GM23338 (cell line): Measurements from ENCODE around the gene XRCC5. TPM values are rescaled to one million over a fixed set of nuclear protein-coding genes. Genes with fewer than 3 reads are reported as not detected.

Experiments
- ATAC-seq: fragments of 200-7000 bp; cut with Tn5 transposase; 3 replicates; pipeline ENCODE4 v1.9.1; 2020
- DNase-seq: peaks from one replicate; pipeline ENCODE4 v3.0.0-alpha.2; 2015; ENCODE audit warnings: low spot score
- H2AFZ ChIP-seq: fragments of 200-600 bp; sonication (generic); 2 replicates; pipeline ENCODE4 v1.8.0; 2016; ENCODE audit warnings: antibody characterized with exemption, mild to moderate bottlenecking, moderate library complexity
- H3F3A ChIP-seq: fragments of 200-600 bp; sonication (generic); replicated peaks from 2 replicates; pipeline ENCODE4 v1.8.0; 2017; ENCODE audit warnings: antibody characterized with exemption, mixed run types, low read depth
- H3K27ac ChIP-seq: fragments of 200-600 bp; sonication (generic); 2 replicates; pipeline ENCODE4 v1.6.1; 2016; ENCODE audit warnings: low read depth
- H3K27me3 ChIP-seq: fragments of 200-600 bp; sonication (generic); 2 replicates; pipeline ENCODE4 v1.8.0; 2016; ENCODE audit warnings: mild to moderate bottlenecking, mixed run types, moderate library complexity; ENCODE audit not compliant: insufficient read depth
- H3K36me3 ChIP-seq: fragments of 200-600 bp; sonication (generic); 2 replicates; pipeline ENCODE4 v1.8.0; 2016; ENCODE audit warnings: mild to moderate bottlenecking; ENCODE audit not compliant: insufficient read depth
- H3K4me1 ChIP-seq: fragments of 200-600 bp; sonication (generic); 2 replicates; pipeline ENCODE4 v1.8.0; 2016; ENCODE audit warnings: mild to moderate bottlenecking, moderate library complexity; ENCODE audit not compliant: insufficient read depth
- H3K4me2 ChIP-seq: fragments of 200-600 bp; sonication (generic); 2 replicates; pipeline ENCODE4 v1.7.1; 2017; ENCODE audit warnings: mixed run types
- H3K4me3 ChIP-seq: fragments of 200-600 bp; sonication (generic); 2 replicates; pipeline ENCODE4 v1.6.1; 2016; ENCODE audit warnings: mixed run types
- H3K79me2 ChIP-seq: fragments of 200-600 bp; sonication (generic); replicated peaks from 2 replicates; pipeline ENCODE4 v1.8.0; 2017; ENCODE audit warnings: mild to moderate bottlenecking; ENCODE audit not compliant: insufficient read depth
- H3K9me2 ChIP-seq: fragments of 200-600 bp; sonication (generic); 2 replicates; pipeline ENCODE4 v1.8.0; 2017; ENCODE audit not compliant: insufficient read depth
- H4K20me1 ChIP-seq: fragments of 200-600 bp; sonication (generic); replicated peaks from 2 replicates; pipeline ENCODE4 v1.8.0; 2017; ENCODE audit warnings: mild to moderate bottlenecking; ENCODE audit not compliant: insufficient read depth
- H3K27ac Mint-ChIP-seq: 2 replicates; pipeline ENCODE4 v1.8.0; 2020; ENCODE audit warnings: inconsistent platforms, mild to moderate bottlenecking, moderate library complexity, mixed read lengths
- H3K27me3 Mint-ChIP-seq: 3 replicates; pipeline ENCODE4 v1.8.0; 2022; ENCODE audit warnings: low read depth, mild to moderate bottlenecking, moderate library complexity, mixed read lengths, inconsistent platforms; ENCODE audit not compliant: insufficient read depth, poor library complexity
- H3K36me3 Mint-ChIP-seq: 3 replicates; pipeline ENCODE4 v1.8.0; 2021; ENCODE audit warnings: low read depth, mild to moderate bottlenecking, inconsistent platforms, moderate library complexity, mixed read lengths
- H3K4me1 Mint-ChIP-seq: 3 replicates; pipeline ENCODE4 v1.8.0; 2020; ENCODE audit warnings: mild to moderate bottlenecking, inconsistent platforms, mixed read lengths
- H3K4me3 Mint-ChIP-seq: 3 replicates; pipeline ENCODE4 v1.8.0; 2021; ENCODE audit warnings: moderate library complexity, mild to moderate bottlenecking, inconsistent platforms, mixed read lengths
- H3K9me3 Mint-ChIP-seq: 3 replicates; pipeline ENCODE4 v1.8.0; 2020; ENCODE audit warnings: moderate library complexity, mild to moderate bottlenecking, inconsistent platforms, mixed read lengths
- CREB1 ChIP-seq: fragments of 250-450 bp; sonication (Bioruptor Pico); IDR thresholded peaks from 2 replicates; pipeline ENCODE4 v1.5.0; 2020; ENCODE audit warnings: low read depth, mild to moderate bottlenecking, moderate library complexity
- CTCF ChIP-seq, 2 experiments: fragments of 200-600 bp in 1 of 2; sonication (generic) in 1 of 2; conservative IDR thresholded peaks; 2 replicates each; pipeline versions ENCODE4 v1.5.1 to v1.6.1; 2016 to 2017; ENCODE audit warnings: antibody characterized with exemption in 2 of 2, low read depth in 2 of 2, mild to moderate bottlenecking in 2 of 2, moderate library complexity in 1 of 2
- ETS1 ChIP-seq: IDR thresholded peaks from 2 replicates; pipeline ENCODE4 v1.6.1; 2016; ENCODE audit warnings: antibody characterized with exemption
- EZH2 ChIP-seq: fragments of 200-600 bp; sonication (generic); IDR thresholded peaks from one replicate; pipeline ENCODE4 v1.8.0; 2017; ENCODE audit warnings: antibody characterized with exemption, mild to moderate bottlenecking, low read depth; ENCODE audit not compliant: unreplicated experiment
- EZH2phosphoT487 ChIP-seq: fragments of 200-600 bp; sonication (generic); IDR thresholded peaks from one replicate; pipeline ENCODE4 v1.8.1; 2018; ENCODE audit warnings: antibody characterized with exemption; ENCODE audit not compliant: unreplicated experiment
- JUNB ChIP-seq: IDR thresholded peaks from one replicate; pipeline ENCODE4 v1.6.1; 2016; ENCODE audit warnings: antibody characterized with exemption; ENCODE audit not compliant: unreplicated experiment
- NANOG ChIP-seq: IDR thresholded peaks from 2 replicates; pipeline ENCODE4 v1.6.1; 2016; ENCODE audit warnings: antibody characterized with exemption, borderline replicate concordance
- POLR2AphosphoS5 ChIP-seq: IDR thresholded peaks from 2 replicates; pipeline ENCODE4 v1.6.1; 2016; ENCODE audit warnings: antibody characterized with exemption, low read depth
- REST ChIP-seq: IDR thresholded peaks from one replicate; pipeline ENCODE4 v1.6.1; 2018; ENCODE audit warnings: antibody characterized with exemption; ENCODE audit not compliant: unreplicated experiment
- STAT1 ChIP-seq: IDR thresholded peaks from one replicate; pipeline ENCODE4 v1.6.1; 2016; ENCODE audit warnings: antibody characterized with exemption; ENCODE audit not compliant: unreplicated experiment
- ZNF114 ChIP-seq: fragments of 250-450 bp; sonication (Bioruptor Pico); IDR thresholded peaks from 2 replicates; pipeline ENCODE4 v1.5.0; 2020; ENCODE audit warnings: mild to moderate bottlenecking, moderate library complexity
- ZNF331 ChIP-seq: fragments of 250-450 bp; sonication (Bioruptor Pico); IDR thresholded peaks from 2 replicates; pipeline ENCODE4 v1.5.0; 2020; ENCODE audit warnings: low read depth, mild to moderate bottlenecking, moderate library complexity
- ZNF462 ChIP-seq: fragments of 250-450 bp; sonication (Bioruptor Pico); IDR thresholded peaks from 2 replicates; pipeline ENCODE4 v1.5.0; 2020; ENCODE audit warnings: mild to moderate bottlenecking, moderate library complexity
- polyA plus RNA-seq: library from polyadenylated mRNA; unstranded; fragments of >200 nt; fragmentation: Nextera tagmentation; extraction: Ambion mirVana; gene quantifications from 2 replicates; pipeline ENCODE4 v1.2.1, GENCODE V29; 2016
- total RNA-seq: library from RNA; depleted of rRNA; stranded (reverse); fragments of >200 nt; shearing (Covaris generic); gene quantifications from 2 replicates; pipeline ENCODE4 v1.2.3, GENCODE V29; 2014

XRCC5 gene
- total and polyA plus RNA-seq, 2 experiments from 2014 or later: 499 to 524 TPM

GRCh38 chr2:216234106-216234505, 125.0 kb downstream of the XRCC5 start:
- no peaks in the 10 kb centered on the region for H3K27me3 ChIP-seq
- Mint-ChIP-seq H3K36me3 (peaks cover 8% of the 10 kb centered on the region), H3K9me3 (peaks cover 20% of the 10 kb centered on the region), H3K4me3 (no peak overlapping the region), H3K27ac (no peak overlapping the region), H3K27me3 (no peaks in the 10 kb centered on the region), H3K4me1 (peaks cover 6% of the 10 kb centered on the region; the same call in 2 of the 3 replicates)
- TF ChIP-seq JUNB (no peak), EZH2 (no peak), REST (no peak), STAT1 (no peak), CTCF (conservative IDR thresholded peaks at IDR 0.05; ENCODE audit: low read depth in 2 of 2) (no peak), CREB1 (CRISPR knock-in tag) (no peak), EZH2phosphoT487 (no peak), ZNF114 (CRISPR knock-in tag) (no peak), ETS1 (no peak), POLR2AphosphoS5 (no peak), ZNF462 (CRISPR knock-in tag) (no peak), ZNF331 (CRISPR knock-in tag) (no peak), NANOG (no peak)
- no peaks in the 10 kb centered on the region for H3K79me2 ChIP-seq
- H4K20me1 ChIP-seq: no peaks in the 10 kb centered on the region
- peaks cover 6% of the 10 kb centered on the region; the same call in 1 of the 2 replicates for H3K9me2 ChIP-seq
- H3K27ac ChIP-seq: no peak overlapping the region
- H3K4me1 ChIP-seq: no peaks in the 10 kb centered on the region
- H3F3A ChIP-seq: no peaks in the 10 kb centered on the region
- H3K4me3 ChIP-seq: no peak overlapping the region
- peaks cover 7% of the 10 kb centered on the region; the same call in 1 of the 2 replicates for H3K36me3 ChIP-seq
- ATAC-seq: no peak
- DNase-seq: no peak
- H3K4me2 ChIP-seq: no peak overlapping the region
- H2AFZ ChIP-seq: no peak overlapping the region
